HepG2 (cell line): ENCODE measurements around the gene SPSB2. TPM values are rescaled to one million over a fixed set of nuclear protein-coding genes. Genes with fewer than 3 reads are reported as not detected.

Experiments
- AHDC1 ChIP-seq: sonication (generic); formaldehyde crosslinking; IDR thresholded peaks from 2 replicates; pipeline ENCODE4 v1.5.1; 2020; ENCODE audit warnings: mild to moderate bottlenecking, missing genetic modification reagents, borderline replicate concordance
- CSRNP1 ChIP-seq: sonication (generic); formaldehyde crosslinking; IDR thresholded peaks from 2 replicates; pipeline ENCODE4 v1.8.1; 2023; ENCODE audit warnings: mild to moderate bottlenecking, missing genetic modification reagents
- DRAP1 ChIP-seq: IDR thresholded peaks from 2 replicates; pipeline ENCODE4 v1.6.1; 2016; ENCODE audit warnings: missing genetic modification reagents, missing compliant biosample characterization
- E2F1 ChIP-seq: sonication (generic); formaldehyde crosslinking; IDR thresholded peaks from 2 replicates; pipeline ENCODE4 v1.5.0; 2020; ENCODE audit warnings: missing genetic modification reagents
- HMG20A ChIP-seq: IDR thresholded peaks from 2 replicates; pipeline ENCODE4 v1.6.1; 2016; ENCODE audit warnings: borderline replicate concordance
- HOXA7 ChIP-seq: sonication (generic); formaldehyde crosslinking; IDR thresholded peaks from 2 replicates; pipeline ENCODE4 v1.8.1; 2022; ENCODE audit warnings: mild to moderate bottlenecking, missing genetic modification reagents, moderate library complexity
- IRF1 ChIP-seq: sonication (generic); formaldehyde crosslinking; IDR thresholded peaks from 2 replicates; pipeline ENCODE4 v1.4.0; 2020; ENCODE audit warnings: low read depth, mild to moderate bottlenecking, missing genetic modification reagents
- KDM3A ChIP-seq: IDR thresholded peaks from 2 replicates; pipeline ENCODE4 v1.6.1; 2018; ENCODE audit warnings: low read depth, missing compliant biosample characterization
- NKX3-1 ChIP-seq: sonication (generic); formaldehyde crosslinking; IDR thresholded peaks from 2 replicates; pipeline ENCODE4 v1.5.0; 2020; ENCODE audit warnings: missing genetic modification reagents
- PBX2 ChIP-seq: IDR thresholded peaks from 2 replicates; pipeline ENCODE4 v1.6.1; 2016; ENCODE audit warnings: control low read depth
- PHF20 ChIP-seq: sonication (generic); formaldehyde crosslinking; IDR thresholded peaks from 2 replicates; pipeline ENCODE4 v1.5.0; 2020; ENCODE audit warnings: mild to moderate bottlenecking, missing genetic modification reagents
- POGK ChIP-seq: sonication (generic); formaldehyde crosslinking; conservative IDR thresholded peaks from 2 replicates; pipeline ENCODE4 v1.8.0; 2022; ENCODE audit warnings: mild to moderate bottlenecking, moderate library complexity, missing genetic modification reagents
- ZFP36L1 ChIP-seq: sonication (generic); formaldehyde crosslinking; IDR thresholded peaks from 2 replicates; pipeline ENCODE4 v1.8.0; 2022; ENCODE audit warnings: mild to moderate bottlenecking, missing genetic modification reagents, moderate library complexity
- ZNF430 ChIP-seq: sonication (generic); formaldehyde crosslinking; IDR thresholded peaks from 2 replicates; pipeline ENCODE4 v1.9.0; 2021; ENCODE audit warnings: mild to moderate bottlenecking, missing genetic modification reagents
- ZNF501 ChIP-seq: sonication (generic); formaldehyde crosslinking; IDR thresholded peaks from 2 replicates; pipeline ENCODE4 v1.5.1; 2020; ENCODE audit warnings: mild to moderate bottlenecking, moderate library complexity, missing genetic modification reagents
- ZNF841 ChIP-seq: sonication (generic); formaldehyde crosslinking; IDR thresholded peaks from 2 replicates; pipeline ENCODE4 v1.8.1; 2023; ENCODE audit warnings: missing genetic modification reagents, borderline replicate concordance
- polyA plus RNA-seq, 8 experiments: library from polyadenylated mRNA; depleted of rRNA in 3 of 8; stranded (reverse) in 7 of 8; unstranded in 1 of 8; fragments of >200 nt; fragmentation: Illumina TruSeq in 4 of 8; extraction: Trizol in 4 of 8; gene quantifications; 2 replicates each; pipeline versions ENCODE4 v1.2.1 to v1.2.3, GENCODE V29; 2011 to 2016; ENCODE audit warnings: low read depth in 4 of 8, missing spikeins in 1 of 8, mixed read lengths in 1 of 8; ENCODE audit not compliant: insufficient read depth in 1 of 8
- total RNA-seq, 5 experiments: library from RNA; depleted of rRNA; stranded (reverse); fragments of >200 nt; fragmentation: Illumina TruSeq; extraction: Trizol; gene quantifications; 2 replicates each; pipeline ENCODE4 v1.2.3, GENCODE V29; 2016; ENCODE audit warnings: low read depth in 1 of 5

SPSB2 gene
- total and polyA plus RNA-seq, 2 of the 13 experiments (the other 11 are each of a cell fraction or from before 2014, with no cell fraction given), result 2.0 to 6.2 TPM

GRCh38 chr12:6829536-6830220 is 43.4 kb downstream of the SPSB2 start (continued):
- TF ChIP-seq CSRNP1 (CRISPR knock-in tag) (0 out of 2 replicates have a peak, but pooled peaks have one; percentile 15), ZNF430 (CRISPR knock-in tag) (peak; percentile 45; the same call in 1 of the 2 replicates), ZFP36L1 (CRISPR knock-in tag) (no peak), E2F1 (no peak), HOXA7 (no peak), ZNF841 (CRISPR knock-in tag) (no peak), AHDC1 (CRISPR knock-in tag) (no peak), PBX2 (CRISPR knock-in tag) (no peak), POGK (no peak; the same call in 1 of the 2 replicates), KDM3A (CRISPR knock-in tag) (no peak), PHF20 (CRISPR knock-in tag) (peak; percentile 16), DRAP1 (CRISPR knock-in tag) (peak; percentile 35; the same call in 1 of the 2 replicates), IRF1 (no peak), NKX3-1 (CRISPR knock-in tag) (no peak), HMG20A (no peak), ZNF501 (CRISPR knock-in tag) (no peak)
